Endometrium (tissue), 2 donors: ENCODE measurements around the gene C2orf76.
"Not testable (repeated sequence)": the region's sequence is repeated elsewhere in the genome, so short reads cannot be mapped to it uniquely, and the experiment has no call there.

ENCODE experiments used
- FAIRE-seq: peaks from 2 replicates; lab custom pipeline; 2012; peaks lifted over from hg19 to GRCh38; lab: Jason Lieb, UNC
- donor health status: control.
- donor health status: control.

Gene C2orf76

DNA sequence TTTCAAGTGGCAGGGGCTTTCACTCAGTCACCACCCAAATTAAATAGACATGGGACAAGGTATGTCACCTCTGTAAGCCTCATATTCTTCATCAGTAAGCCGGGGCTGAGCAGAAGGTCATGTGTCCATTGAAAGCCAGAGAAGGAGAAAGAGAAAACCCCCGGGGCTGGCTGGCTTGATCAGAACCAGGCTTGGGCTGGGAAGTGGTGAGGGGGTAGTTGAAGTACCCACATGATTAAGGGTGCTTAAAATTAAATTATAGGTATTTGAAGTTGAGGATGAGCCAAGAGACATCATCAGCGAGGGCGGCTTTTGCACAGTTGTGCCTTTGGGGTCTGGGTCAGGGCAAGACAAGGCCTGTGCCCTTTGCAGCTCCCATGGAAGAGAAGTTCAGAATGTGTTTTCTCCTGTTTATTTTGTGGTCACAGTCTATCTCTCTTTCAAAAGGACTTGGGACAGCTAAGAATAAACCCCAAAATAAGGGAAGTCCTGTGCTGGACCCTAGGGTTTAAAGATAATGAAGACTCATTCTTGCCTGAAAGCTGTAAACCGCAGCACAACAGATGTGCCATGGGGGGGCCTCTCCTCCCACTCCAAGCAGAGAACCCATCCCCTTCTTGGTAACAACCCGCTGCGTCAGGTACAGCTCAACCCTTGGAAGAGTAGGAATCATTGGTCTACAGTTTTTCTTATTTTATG is 10.8 kb upstream of the C2orf76 start:
- no peak for FAIRE-seq

DNA sequence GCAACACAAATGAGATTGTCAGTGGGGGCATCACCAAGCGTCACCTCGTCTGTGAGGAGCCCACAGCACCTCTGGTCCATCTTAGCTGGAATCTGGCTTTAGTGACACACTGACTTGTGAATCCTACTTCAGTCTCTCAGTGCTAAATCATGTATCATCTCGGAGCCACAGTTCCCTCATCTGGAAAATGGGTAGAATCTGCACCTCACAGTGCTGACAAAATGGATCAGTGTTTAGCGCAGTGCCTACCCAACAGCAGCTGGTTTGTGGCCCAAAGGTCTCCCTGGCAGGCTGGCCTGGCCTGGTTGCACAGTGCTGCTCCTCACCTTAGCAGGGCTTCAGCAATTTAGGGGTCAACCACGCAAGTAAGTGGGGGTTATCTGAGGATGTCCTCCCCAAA is 10.2 kb upstream of the C2orf76 start:
- FAIRE-seq: no peak

DNA sequence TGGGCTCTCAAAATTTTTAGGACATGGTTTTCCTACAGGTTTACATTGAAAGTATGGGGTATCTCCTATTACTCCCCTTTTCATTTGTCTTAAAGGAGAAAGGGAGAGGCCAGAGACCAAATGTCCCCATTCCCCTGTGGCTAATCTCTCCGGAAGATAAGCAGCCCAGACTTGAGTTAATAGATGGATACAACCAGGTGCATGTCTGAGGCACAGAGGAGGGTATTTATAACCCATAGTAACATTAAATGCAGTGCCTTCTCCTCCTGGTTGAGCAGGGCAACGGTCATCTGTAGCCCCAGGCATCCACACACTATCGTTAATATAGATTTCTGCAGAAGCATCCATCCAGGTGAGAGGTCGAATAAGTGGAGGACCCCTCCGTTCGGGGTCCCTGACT is 9.8 kb upstream of the C2orf76 start:
- not testable (repeated sequence) for FAIRE-seq

DNA sequence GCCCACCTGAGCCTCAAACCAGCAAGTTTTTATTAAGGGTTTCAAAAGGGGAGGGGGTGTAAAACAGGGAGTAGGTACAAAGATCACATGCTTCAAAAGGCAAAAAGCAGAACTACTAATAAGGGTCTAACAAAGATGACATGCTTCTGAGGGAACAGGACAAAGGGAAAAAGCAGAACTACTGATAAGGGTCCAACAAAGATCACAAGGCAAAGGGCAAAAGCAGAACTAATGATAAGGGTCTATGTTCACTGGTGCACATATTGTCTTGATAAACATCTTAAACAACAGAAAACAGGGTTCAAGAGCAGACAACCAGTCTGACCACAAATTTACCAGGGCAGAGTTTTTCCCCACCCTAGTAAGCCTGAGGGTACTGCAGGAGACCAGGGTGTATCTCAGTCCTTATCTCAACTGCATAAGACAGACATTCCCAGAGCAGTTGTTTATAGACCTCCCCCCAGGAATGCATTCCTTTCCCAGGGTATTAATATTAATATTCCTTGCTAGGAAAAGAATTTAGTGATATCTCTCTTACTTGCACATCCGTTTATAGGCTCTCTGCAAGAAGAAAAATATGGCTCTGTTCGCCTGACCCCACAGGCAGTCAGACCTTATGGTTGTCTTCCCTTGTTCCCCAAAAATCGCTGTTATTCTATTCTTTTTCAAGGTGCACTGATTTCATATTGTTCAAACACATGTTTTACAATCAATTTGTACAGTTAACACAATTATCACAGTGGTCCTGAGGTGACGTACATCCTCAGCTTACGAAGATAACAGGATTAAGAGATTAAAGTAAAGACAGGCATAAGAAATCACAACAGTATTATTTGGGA is 7.5 kb upstream of the C2orf76 start:
- FAIRE-seq: not testable (repeated sequence)

DNA sequence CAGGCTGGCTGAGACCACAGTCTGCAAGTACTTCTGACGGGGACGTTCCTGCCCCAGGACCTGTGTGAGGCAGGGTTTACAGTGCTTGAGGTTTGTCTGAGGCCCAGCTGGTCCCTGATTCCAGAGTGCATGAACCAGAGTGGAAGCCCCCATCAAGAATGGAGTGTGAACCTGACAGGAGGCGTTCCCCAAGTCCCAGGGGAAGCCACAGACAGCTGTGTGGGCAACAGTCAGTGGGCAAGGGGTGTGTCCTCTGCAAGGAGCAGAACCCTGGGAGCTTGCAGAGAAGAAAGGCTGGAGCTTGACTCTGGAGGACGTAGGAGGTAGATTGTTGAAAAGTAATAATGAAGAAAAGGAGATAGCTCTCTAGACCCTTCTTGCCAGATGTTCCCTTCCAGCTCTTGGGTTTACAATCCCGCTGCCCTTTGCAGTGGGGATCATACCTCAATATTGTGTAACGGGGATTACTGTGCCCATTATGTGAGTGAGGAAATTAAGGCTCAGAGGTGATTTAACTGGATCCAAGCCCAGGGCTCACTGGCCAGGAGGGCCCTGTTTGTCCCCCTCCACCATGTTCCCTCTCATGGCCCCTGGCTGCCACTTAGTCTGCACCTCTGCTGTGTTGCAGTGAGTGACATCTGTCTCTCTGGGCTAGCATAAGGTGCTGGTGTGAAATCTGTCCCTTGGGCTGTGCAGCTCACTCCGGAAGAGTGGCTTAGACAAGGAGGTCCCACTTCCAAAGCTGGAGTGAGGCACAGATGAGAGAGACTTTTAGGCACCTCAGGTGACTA is 6.3 kb upstream of the C2orf76 start:
- no peak for FAIRE-seq

DNA sequence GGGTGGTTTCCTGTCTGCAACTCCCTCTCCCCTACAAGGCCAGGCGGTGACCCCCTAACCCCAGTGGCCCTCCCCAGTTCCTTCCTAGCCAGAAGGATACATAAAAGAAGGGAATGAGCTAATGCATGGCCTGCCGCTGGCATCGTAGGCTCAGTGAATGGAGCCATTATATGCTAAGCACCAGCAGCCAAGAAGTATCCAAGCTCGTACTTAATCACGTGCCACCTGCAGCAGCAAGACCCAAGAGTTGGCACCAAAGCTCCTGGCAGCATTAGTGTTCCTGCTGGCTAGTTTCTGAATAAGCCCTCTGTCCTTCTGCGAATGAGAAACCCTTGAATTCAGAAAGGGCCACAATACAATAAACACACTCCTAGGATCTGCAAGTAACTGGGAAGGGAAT is 4.5 kb upstream of the C2orf76 start:
- FAIRE-seq: no peak

DNA sequence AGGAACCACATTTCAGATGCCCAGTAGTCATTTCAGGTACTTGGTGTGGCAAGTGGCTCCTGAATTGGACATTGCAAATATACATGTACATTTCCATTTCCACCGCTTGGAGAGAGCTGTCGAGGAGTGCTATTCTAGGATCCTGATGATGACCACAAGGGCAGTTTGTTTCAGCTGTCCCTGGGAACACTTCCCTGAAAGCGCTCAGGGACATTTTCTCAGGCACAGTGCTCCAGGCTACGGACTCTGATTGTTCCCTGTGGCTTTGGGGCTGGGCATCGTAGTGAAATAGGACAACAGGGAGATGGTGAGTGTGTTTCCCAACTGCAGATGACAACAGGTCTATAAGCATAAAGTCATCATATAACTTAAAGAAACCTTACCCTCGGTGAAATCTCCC is 3.2 kb upstream of the C2orf76 start:
- FAIRE-seq: no peak

DNA sequence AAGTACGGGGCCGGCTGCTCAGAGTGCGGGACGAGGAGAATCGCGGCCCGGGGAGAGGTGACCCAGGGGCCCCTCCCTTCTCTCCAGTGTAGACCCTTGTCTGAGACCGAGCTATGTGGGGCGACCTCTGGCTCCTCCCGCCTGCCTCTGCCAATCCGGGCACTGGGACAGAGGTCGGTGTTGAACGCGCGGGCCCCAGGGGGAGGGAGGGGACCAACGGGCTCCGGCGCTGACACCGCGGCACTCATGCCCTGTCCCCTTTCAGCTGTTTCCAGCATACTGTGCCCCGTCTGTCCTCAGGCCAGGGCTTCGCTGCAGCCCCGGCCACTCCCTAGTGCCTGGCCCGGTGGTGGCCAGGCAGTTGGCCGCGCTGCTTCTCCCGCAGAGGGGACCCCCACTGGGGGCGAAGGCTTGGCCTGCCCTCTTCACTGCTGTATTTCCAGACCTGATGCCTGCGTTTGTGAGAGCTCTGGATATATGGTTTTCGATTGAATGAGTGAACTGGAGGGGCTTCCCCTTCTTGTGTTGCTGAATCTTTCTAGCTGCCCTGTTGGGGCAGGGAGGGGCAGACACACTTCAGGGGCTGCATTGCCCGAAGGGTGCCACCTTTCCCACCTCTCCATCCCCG is 952 bp upstream of the C2orf76 start:
- FAIRE-seq: no peak

DNA sequence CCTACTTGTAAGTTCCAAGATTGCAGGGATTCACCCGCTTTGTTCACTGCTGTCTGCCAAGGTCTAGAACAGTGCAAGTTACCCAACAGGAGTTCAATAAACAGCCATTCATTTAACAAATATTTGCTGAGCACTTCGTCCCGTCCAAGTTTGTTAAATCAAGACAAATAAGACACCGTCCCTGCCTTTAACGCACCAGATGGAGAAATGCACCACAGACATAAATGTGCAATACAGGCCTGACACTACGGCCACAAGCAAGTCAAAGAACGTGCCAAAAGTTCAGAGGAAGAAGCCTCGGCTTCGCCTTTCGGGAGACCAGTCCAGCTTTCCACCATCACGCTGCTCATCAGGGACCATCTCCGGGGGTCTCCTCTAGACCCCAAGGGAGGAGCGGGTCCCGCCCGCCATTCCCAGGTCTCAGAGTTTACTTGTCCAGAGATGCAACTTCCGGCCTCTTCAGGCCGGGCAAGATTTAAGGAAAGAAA is 429 bp downstream of the C2orf76 start:
- FAIRE-seq: no peak

DNA sequence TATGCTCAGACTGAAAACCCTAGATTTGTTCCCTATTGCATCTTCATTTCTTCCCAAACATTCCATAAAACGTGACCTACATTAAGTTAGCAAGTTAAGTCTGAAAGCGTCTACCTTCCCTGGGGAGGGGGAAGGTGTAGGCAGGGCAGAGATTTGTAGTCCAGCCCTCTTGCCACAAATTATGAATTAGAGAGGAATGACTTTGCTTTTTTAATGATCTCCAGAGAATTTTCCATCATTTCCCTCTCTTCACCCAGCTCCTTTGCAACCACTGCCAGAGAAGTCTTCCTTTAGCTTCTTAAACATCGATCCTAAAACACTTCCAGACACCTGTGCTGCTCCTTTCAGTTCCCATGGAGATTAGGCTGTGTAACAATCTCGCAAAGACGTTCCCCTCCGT is 1.2 kb downstream of the C2orf76 start:
- FAIRE-seq: no peak

DNA sequence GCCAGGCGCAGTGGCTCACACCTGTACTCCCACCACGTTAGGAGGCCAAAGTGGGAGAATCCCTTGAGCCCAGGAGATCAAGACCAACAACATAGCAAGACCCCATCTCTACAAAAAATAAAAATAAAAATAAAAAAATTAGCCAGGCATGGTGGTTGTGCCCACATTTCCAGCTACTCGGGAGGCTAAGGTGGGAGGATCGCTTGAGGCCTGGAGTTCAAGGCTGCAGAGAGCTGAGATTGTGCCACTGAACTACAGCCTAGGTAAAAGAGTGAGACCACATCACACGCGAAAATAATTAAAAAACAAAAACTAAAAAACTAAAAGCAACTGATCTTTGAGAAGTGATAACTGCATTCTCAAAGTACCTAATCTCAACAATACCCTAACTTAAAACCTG is 1.8 kb downstream of the C2orf76 start:
- FAIRE-seq: no peak

DNA sequence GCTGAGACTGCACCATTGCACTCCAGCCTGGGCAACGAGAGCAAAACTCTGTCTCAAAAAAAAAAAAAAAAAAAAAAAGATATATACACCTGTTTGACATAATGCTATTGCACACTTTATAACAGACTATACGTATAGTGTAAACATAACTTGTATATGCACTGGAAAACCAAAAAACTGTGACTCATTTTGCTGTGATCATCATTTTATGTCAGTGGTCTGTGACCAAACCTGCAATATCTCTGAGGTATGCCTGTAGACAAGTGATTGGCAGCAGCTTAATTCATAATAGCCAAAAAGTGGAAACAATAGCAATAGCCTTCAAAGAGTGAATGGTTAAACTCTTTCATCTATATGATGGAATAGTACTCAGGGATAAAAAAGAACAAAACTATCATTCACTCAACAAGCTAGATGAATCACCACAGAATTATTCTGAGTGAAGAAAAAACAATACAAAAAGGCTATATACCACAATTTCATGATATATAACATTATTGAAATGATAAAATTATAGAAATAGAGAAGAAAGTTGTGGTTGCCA is 6.1 kb downstream of the C2orf76 start:
- FAIRE-seq: no peak

DNA sequence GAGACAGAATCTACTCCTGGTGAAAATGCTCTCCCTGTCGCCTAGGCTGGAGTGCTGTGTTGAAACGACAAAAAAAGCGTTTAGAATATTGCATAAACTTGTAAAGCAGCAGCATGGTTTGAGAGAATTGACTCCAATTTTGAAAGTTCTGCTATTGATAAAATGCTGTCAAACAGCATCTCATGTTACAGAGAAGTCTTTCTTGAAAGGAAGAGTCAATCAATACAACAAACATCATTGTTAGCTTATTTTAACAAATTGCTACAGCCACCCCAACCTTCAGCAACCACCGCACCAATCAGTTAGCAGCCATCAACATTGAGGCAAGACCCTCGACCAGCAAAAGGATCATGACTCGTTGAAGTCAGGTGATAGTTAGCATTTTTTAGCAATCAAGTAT is 6.9 kb downstream of the C2orf76 start:
- FAIRE-seq: no peak

DNA sequence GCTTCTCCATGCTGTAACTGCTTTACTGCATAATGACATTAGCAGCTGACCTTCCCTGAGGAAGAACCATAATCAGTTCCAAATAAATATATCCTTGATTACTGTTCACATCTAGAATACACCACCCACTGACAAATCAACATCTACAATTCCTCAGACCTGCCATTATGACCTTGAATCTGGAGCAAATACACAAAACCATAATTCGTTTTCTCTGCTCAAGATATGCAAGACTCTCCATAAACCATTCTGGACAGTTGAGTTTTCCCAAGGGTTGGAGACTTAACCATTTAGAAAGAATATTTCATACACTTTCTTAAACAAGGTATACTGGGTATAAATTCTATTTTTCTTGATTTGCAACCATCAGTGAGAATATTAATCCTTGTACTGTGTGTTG is 11.8 kb downstream of the C2orf76 start:
- no peak for FAIRE-seq

DNA sequence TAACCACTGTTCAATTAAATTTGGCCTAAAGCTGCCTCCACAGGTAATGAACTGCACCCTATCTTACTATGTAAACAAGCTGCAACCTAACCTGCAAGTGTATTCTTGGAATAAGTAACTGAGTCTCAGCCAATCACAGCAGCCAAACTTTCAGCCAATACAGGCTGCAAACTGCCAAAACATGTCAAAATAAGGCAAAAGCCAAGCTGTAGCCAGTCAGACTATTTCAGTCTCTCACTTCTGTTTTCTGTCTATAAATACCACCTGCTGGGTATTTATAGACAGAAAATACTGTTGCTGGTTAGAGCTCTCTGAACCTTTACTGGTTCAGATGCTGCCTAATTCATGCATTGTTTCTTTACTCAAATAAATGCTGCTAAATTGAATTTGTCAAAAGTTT is 14.3 kb downstream of the C2orf76 start:
- no peak for FAIRE-seq

DNA sequence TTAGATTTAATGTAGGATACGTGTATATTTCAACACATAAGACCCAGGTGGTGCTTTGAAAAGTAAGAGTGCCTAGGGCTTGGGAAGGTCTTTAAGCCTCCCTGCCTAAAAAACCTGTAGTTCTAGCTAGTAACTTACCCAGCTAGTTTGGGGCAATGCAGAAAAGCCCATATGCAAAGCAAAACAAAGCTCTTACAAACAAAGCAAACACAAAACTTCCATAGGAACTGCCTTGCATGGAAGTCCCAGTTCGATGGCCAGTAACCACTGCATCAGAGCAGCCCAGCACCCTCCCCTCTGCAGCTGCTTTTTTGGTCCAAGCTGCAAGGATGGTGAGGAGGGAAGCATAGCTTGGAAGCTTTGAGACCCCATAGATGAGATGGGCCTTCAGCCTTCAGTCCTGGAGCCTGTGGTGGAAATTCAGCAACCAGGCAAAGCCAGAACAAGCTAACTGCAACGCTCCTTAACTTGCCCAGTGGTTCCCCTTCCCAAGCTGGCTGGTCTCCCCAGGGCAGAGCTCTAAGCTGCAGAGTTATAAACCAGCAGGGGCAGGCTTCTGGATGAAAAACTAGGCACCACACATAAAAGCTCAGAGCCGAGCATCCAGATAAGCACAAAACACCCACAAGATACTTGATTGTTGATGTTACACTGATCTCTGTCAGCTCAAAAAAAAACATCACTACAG is 16.2 kb downstream of the C2orf76 start:
- no peak for FAIRE-seq

DNA sequence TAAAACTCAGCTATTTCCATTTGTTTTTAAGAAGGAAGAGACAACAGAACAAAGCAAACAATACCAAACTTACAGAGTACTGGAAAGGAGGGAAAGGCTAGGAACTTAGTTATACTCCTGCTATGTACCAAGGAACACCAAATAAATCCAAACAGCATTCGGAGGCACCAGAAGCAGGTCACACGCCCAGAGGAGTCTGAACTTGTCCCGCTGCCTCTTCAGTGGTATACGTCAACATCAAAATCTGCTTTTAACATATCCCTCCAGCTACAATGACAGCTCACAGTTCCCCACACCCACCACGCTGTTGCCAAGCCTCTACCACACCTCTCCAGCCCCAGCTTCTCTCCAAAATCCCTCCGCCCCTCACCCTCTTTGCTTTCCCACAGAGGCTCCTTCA is 17.3 kb downstream of the C2orf76 start:
- no peak for FAIRE-seq

DNA sequence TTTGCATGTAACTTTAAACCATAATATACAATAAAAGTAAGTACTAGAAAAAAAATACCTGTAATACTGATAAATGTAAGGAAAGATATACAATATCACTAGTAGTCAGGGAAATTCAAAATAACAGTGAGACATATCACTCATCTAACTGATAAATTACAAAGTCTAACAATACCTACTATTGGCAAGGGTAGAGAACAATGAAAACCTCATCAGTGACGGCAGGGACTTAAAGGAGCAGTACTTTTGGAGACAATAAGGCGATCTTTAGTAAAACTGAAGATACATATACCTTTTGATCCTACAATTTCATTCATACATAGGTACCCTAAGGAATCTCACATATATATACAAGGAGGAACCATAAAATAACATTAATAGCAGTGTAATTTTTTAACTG is 24.9 kb downstream of the C2orf76 start:
- no peak for FAIRE-seq

DNA sequence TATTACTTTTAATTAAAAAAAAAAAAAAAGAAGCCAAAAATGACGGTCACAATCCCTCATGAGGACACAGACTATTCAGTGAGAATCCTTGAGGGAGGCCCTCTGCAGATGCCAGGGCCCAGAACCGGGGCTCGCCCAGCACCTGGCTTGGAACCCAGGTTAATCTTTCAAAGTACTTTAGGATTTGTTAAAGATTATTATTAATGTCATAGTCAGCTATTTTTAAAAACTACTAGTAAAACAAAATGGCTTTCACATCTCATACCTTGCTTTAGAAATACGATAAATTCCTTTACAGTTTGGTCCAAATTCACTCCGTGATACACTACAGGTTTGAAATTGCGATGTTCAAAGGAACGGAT is 27.1 kb downstream of the C2orf76 start:
- no peak for FAIRE-seq

DNA sequence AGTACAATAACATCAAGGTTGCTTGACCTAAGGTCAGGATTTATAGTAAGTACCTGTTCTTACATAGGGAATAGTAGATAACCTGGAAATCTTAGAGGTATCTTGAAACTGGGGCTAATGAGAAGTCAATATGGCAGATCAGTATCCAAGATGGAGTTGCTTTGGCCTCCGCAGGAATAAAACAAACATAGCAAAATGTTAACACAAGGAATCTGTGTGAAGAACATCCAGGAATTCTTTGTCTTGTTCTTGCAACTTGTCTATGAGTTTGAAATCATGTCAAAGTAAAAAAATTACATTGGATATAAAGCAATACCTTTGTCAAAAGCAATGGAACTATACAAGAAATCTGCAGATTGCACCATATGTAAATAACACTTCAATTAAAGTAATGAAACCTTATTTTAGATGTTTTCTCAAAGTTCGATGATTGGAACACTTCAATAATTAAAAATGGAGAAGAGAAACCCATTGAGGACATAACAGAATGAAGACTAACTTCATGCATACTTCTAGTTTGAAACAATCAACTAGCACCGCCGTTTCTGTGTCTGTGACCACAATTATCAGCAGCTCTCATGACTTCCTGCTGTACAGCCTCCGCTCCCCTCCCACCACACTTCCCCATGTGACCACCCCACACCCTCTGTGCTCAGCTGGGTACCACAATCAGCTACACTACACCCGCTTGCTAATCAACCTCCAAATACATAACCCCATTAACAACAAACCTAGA is 27.6 kb downstream of the C2orf76 start:
- no peak for FAIRE-seq

DNA sequence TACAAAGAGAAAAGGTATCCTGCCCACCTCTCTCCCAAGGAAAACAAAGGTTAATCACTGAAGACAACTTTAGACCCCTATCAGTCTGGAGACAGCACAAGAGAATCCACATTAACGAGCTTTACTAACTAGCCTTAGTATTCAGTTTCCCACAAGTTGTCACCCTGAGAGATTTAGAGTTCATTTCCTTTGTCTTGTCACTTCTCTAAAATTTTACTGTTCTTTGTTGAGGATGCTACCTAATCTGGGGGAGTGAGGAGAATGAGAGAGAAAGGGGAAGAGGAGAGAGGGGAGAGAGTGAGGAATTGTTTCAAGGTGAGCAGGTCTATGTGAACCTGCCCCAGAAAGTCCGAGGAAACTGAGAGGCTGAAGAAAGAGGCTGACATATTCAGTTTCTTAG is 28.4 kb downstream of the C2orf76 start:
- no peak for FAIRE-seq
